Measurements from ENCODE around the gene GGCT. TPM values are rescaled to one million over a fixed set of nuclear protein-coding genes. Genes with fewer than 3 reads are reported as not detected.
"Not testable (repeated sequence)": the region's sequence is repeated elsewhere in the genome, so short reads cannot be mapped to it uniquely, and the experiment has no call there.

The GGCT gene
- total RNA-seq, 2 experiments from 2014 or later = 91.4 to 93.3 TPM

GRCh38 chr7:30526163-30526562 lies 21.5 kb upstream of the GGCT start:
- no peak for DNase-seq
- H3K4me1 Mint-ChIP-seq = no peaks in the 10 kb centered on the region
- no peaks in the 10 kb centered on the region for H3K27me3 Mint-ChIP-seq
- H3K27ac Mint-ChIP-seq = no peak overlapping the region
- peaks cover 2% of the 10 kb centered on the region for H3K36me3 Mint-ChIP-seq
- H3K9me3 Mint-ChIP-seq = no peaks in the 10 kb centered on the region
- H3K4me3 Mint-ChIP-seq = no peak overlapping the region

DNA sequence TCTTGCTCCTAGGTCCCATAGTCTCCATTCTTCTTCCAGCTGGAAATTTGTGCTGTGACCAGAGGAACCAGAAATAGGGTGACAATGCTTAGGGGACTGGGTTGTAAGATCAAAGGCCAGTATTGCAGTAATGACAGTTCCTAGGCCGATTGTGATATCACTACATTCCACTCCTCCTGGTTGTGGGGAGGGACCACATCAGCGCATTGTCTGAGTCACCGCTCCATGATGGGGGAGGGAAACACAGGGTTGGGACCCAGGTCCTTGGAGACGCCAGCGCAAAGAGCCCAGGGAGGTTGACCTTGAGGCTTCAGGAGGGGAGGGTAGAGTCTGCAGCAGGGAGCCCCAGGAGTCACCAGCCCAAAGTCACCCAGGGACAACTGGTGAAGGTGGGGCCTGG lies 20.8 kb upstream of the GGCT start:
- Mint-ChIP-seq H3K9me3 (no peaks in the 10 kb centered on the region), H3K36me3 (peaks cover 2% of the 10 kb centered on the region), H3K4me3 (no peak overlapping the region), H3K4me1 (peaks cover 2% of the 10 kb centered on the region), H3K27ac (no peak overlapping the region), H3K27me3 (no peaks in the 10 kb centered on the region)
- DNase-seq = no peak

GRCh38 chr7:30524545-30524944 lies 19.9 kb upstream of the GGCT start:
- Mint-ChIP-seq H3K4me3 (no peak overlapping the region), H3K27me3 (no peaks in the 10 kb centered on the region)

GRCh38 chr7:30523466-30523865 lies 18.8 kb upstream of the GGCT start:
- peaks cover 2% of the 10 kb centered on the region for H3K36me3 Mint-ChIP-seq
- peaks cover 2% of the 10 kb centered on the region for H3K4me1 Mint-ChIP-seq
- no peaks in the 10 kb centered on the region for H3K27me3 Mint-ChIP-seq
- no peak for DNase-seq
- H3K27ac Mint-ChIP-seq = no peak overlapping the region
- H3K9me3 Mint-ChIP-seq = no peaks in the 10 kb centered on the region
- H3K4me3 Mint-ChIP-seq = no peak overlapping the region

More at GRCh38 chr7:30524545-30524944, 19.9 kb upstream of the GGCT start:
- H3K9me3 Mint-ChIP-seq = no peaks in the 10 kb centered on the region
- H3K36me3 Mint-ChIP-seq = peaks cover 2% of the 10 kb centered on the region
- no peak overlapping the region for H3K27ac Mint-ChIP-seq
- H3K4me1 Mint-ChIP-seq = peaks cover 2% of the 10 kb centered on the region
- DNase-seq = no peak

DNA sequence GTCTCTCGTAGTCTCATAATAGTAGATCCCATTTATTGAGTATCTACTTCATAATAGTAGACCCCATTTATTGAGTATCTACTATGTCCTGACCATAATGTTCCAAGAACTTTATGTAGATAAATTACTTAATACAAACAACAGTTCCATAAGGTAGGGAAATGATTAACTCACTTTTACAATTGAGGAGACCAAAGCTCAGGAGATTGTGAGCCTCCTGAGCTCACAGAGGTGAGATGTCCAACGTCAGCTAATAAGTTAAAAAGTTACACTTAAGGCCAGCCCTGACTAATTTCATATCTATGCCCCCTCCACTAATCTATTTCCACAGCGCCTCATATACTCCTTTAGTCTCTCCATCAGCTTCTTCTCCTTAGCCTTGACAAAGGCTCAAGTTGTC lies 17.5 kb upstream of the GGCT start:
- H3K36me3 Mint-ChIP-seq = peaks cover 2% of the 10 kb centered on the region
- DNase-seq = no peak
- no peak overlapping the region for H3K4me3 Mint-ChIP-seq
- no peaks in the 10 kb centered on the region for H3K27me3 Mint-ChIP-seq
- H3K4me1 Mint-ChIP-seq = peaks cover 2% of the 10 kb centered on the region
- H3K9me3 Mint-ChIP-seq = no peaks in the 10 kb centered on the region
- H3K27ac Mint-ChIP-seq = no peak overlapping the region

- no peak for DNase-seq
- Mint-ChIP-seq H3K27me3 (no peaks in the 10 kb centered on the region), H3K9me3 (no peaks in the 10 kb centered on the region), H3K4me1 (peaks cover 2% of the 10 kb centered on the region), H3K36me3 (peaks cover 2% of the 10 kb centered on the region), H3K27ac (no peak overlapping the region), H3K4me3 (no peak overlapping the region)
Measured at GRCh38 chr7:30521532-30521931, 16.9 kb upstream of the GGCT start.

DNA sequence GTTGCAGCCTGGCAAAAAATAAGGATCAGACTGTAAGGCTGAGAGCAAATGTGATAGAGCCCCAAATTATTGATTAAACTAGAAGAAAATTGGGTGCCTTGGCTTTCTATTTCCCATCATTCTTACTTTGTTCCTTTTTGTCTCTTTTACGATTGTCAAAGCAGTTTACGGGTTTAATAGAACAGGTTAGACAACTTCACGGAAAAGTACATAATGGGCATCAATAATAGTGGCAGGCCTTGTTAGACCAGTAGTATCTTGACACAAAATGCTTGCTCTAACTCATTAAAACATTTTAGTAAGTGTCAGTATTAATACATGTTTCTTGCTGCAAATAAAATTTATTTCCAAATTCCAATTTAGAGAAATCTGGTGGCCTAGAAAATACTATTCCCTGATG lies 14.5 kb upstream of the GGCT start:
- Mint-ChIP-seq H3K36me3 (no peaks in the 10 kb centered on the region), H3K9me3 (no peaks in the 10 kb centered on the region), H3K4me3 (no peak overlapping the region), H3K4me1 (peaks cover 2% of the 10 kb centered on the region), H3K27me3 (no peaks in the 10 kb centered on the region), H3K27ac (no peak overlapping the region)
- no peak for DNase-seq

DNA sequence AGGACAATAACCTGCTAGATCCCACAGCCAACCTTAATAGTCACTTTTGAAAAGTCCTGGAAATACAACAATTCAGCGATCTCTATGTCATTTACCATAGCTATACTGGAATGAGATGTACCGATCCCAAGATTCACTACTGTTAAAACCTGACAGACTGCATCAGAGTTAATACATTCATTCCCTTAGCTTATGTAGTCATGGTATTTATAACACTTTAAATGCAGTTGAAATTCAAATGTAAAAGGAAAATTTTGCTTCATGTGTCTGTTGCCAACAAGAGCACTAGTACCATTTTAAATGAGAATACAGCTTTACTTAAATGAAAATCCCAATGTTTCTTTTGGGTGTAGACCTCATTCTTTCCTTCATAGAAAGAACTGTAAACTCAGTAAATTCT lies 11.1 kb upstream of the GGCT start:
- Mint-ChIP-seq H3K27me3 (no peaks in the 10 kb centered on the region), H3K36me3 (no peaks in the 10 kb centered on the region), H3K4me1 (peaks cover 2% of the 10 kb centered on the region), H3K4me3 (no peak overlapping the region), H3K27ac (no peak overlapping the region), H3K9me3 (no peaks in the 10 kb centered on the region)
- no peak for DNase-seq

GRCh38 chr7:30514776-30515175 lies 10.1 kb upstream of the GGCT start:
- Mint-ChIP-seq H3K4me1 (no peaks in the 10 kb centered on the region), H3K27ac (no peak overlapping the region), H3K27me3 (no peaks in the 10 kb centered on the region), H3K9me3 (no peaks in the 10 kb centered on the region), H3K36me3 (no peaks in the 10 kb centered on the region), H3K4me3 (no peak overlapping the region)
- DNase-seq = no peak

- no peak overlapping the region for H3K27ac Mint-ChIP-seq
- no peaks in the 10 kb centered on the region for H3K4me1 Mint-ChIP-seq
- no peak overlapping the region for H3K4me3 Mint-ChIP-seq
- no peak for DNase-seq
- H3K9me3 Mint-ChIP-seq = no peaks in the 10 kb centered on the region
- no peaks in the 10 kb centered on the region for H3K27me3 Mint-ChIP-seq
- no peaks in the 10 kb centered on the region for H3K36me3 Mint-ChIP-seq
Measured at GRCh38 chr7:30514177-30514576, 9.5 kb upstream of the GGCT start.

GRCh38 chr7:30513762-30514161 lies 9.1 kb upstream of the GGCT start:
- H3K9me3 Mint-ChIP-seq = no peaks in the 10 kb centered on the region
- no peak for DNase-seq
- H3K27me3 Mint-ChIP-seq = no peaks in the 10 kb centered on the region
- H3K36me3 Mint-ChIP-seq = no peaks in the 10 kb centered on the region
- no peak overlapping the region for H3K4me3 Mint-ChIP-seq
- H3K4me1 Mint-ChIP-seq = no peaks in the 10 kb centered on the region
- H3K27ac Mint-ChIP-seq = no peak overlapping the region

DNA sequence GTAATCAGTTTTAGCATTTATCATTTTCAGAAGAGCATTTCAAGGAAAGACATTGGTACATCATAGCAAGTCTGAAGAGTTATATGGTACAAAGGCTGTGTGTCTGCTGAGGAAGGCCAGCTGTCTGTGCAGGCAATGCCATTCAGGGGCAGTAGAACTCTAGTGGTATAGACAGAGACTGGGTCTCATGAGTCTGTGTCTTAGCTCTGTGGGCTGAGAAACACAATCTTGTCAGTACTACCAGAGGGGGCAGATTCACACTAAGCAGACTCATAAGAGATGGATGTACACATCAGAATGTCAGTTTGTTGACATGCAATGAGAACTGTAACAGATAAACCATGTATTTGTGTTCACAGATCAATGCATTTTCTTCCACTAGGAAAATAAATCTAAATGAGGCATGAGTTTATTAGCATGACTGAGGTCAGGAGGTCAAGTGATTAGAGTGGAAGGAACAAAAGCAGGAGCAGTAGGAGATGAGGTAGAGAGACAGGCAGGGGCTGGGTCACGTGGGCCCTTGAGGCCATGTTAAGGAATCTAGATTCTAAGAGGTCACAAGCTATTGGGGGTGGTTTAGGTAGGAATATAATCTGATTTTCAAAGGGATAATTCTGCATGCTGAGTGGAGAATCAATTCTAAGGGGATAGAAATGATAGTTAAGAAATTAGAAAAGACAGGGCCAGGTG lies 7.5 kb upstream of the GGCT start:
- Mint-ChIP-seq H3K9me3 (no peaks in the 10 kb centered on the region), H3K27me3 (no peaks in the 10 kb centered on the region)
- DNase-seq = no peak

GRCh38 chr7:30511494-30511893 lies 6.9 kb upstream of the GGCT start:
- Mint-ChIP-seq H3K36me3 (peaks cover 4% of the 10 kb centered on the region), H3K4me1 (no peaks in the 10 kb centered on the region), H3K4me3 (no peak overlapping the region), H3K27me3 (no peaks in the 10 kb centered on the region), H3K27ac (no peak overlapping the region), H3K9me3 (no peaks in the 10 kb centered on the region)
- no peak for DNase-seq

More for the DNA sequence above, 7.5 kb upstream of the GGCT start:
- no peak overlapping the region for H3K27ac Mint-ChIP-seq
- H3K4me3 Mint-ChIP-seq = no peak overlapping the region
- H3K36me3 Mint-ChIP-seq = peaks cover 2% of the 10 kb centered on the region
- H3K4me1 Mint-ChIP-seq = no peaks in the 10 kb centered on the region

DNA sequence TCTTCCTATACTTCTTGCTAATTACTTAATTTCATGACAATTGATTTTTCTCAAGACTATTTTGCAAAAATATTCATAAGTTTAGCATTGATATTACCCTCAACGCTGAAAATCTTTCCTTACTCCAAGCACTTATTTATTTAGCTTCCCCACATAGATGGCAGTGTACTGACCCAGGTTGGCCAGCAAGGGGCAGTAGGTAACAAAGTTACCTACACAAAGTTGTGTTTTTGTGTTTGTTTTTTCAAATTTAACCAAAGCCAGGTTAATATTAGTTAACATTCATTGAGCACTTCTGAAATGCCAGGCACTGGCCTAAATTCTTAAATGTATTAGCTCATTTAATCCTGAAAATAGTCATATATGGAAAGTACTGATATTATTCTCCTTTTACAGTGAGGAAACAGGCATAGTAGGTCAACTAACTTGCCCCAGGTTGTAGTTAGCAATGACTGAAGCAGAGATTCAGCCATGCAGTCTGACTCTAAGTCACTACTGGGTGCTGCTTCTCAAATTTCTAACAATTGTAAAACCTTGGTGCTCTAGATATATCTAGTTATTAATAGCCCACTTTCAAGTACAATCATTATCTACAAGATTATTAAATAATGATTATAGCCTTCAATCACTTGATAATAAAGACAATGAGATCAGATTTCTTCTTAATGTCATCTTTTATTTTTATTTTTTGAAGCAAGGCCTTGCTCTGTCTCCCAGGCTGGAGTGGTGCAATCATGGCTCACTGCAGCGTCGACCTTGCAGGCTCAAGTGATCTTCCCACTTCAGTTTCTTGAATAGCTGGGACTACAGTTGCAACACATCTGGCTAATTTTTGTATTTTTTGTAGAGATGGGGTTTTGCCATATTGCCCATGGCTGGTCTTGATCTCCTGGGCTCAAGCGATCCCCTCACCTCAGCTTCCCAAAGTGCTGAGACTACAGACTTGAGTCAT lies 5.8 kb upstream of the GGCT start:
- H3K27me3 Mint-ChIP-seq = no peaks in the 10 kb centered on the region
- H3K4me3 Mint-ChIP-seq = no peak overlapping the region
- H3K36me3 Mint-ChIP-seq = peaks cover 4% of the 10 kb centered on the region
- DNase-seq = peak; percentile 20
- H3K27ac Mint-ChIP-seq = no peak overlapping the region
- no peaks in the 10 kb centered on the region for H3K9me3 Mint-ChIP-seq
- peaks cover 6% of the 10 kb centered on the region for H3K4me1 Mint-ChIP-seq

GRCh38 chr7:30509171-30509857 lies 4.7 kb upstream of the GGCT start:
- DNase-seq, H3K36me3 Mint-ChIP-seq, H3K4me1 Mint-ChIP-seq, H3K9me3 Mint-ChIP-seq, H3K4me3 Mint-ChIP-seq, H3K27ac Mint-ChIP-seq, H3K27me3 Mint-ChIP-seq: not testable (repeated sequence)
